ENCODE results near the gene PCDHA1.
"Not testable (repeated sequence)": the region's sequence is repeated elsewhere in the genome, so short reads cannot be mapped to it uniquely, and the experiment has no call there.

The PCDHA1 gene

GRCh38 chr5:140857987-140858240 lies 72.0 kb downstream of the PCDHA1 start:
- Mint-ChIP-seq H3K27ac (no peak overlapping the region), H3K27me3 (peaks cover 29% of the 10 kb centered on the region), H3K4me1 (ENCODE audit: low read depth) (no peaks in the 10 kb centered on the region), H3K36me3 (peaks cover 8% of the 10 kb centered on the region), H3K9me3 (ENCODE audit: low read depth) (peaks cover 22% of the 10 kb centered on the region), H3K4me3 (no peak overlapping the region)

GRCh38 chr5:140862441-140863295 lies 76.7 kb downstream of the PCDHA1 start:
- H3K9me3 Mint-ChIP-seq (ENCODE audit: low read depth) = peaks cover 4% of the 10 kb centered on the region
- H3K27ac Mint-ChIP-seq = no peak overlapping the region
- H3K27me3 Mint-ChIP-seq = peaks cover 21% of the 10 kb centered on the region
- H3K4me1 Mint-ChIP-seq (ENCODE audit: low read depth) = no peaks in the 10 kb centered on the region
- peaks cover 6% of the 10 kb centered on the region for H3K36me3 Mint-ChIP-seq
- no peak overlapping the region for H3K4me3 Mint-ChIP-seq

GRCh38 chr5:140868721-140869554 lies 83.0 kb downstream of the PCDHA1 start, which contains the start of gene PCDHA11:
PCDHA11 (plus strand) TSS chr5:140868957; CDS start chr5:140869104, 147 bp downstream.
- Mint-ChIP-seq H3K9me3 (ENCODE audit: low read depth) (peaks cover 13% of the 10 kb centered on the region), H3K27ac (no peak within 1 kb of the TSS), H3K4me3 (no peak within 1 kb of the TSS), H3K27me3 (peaks cover 25% of the 10 kb centered on the region), H3K4me1 (ENCODE audit: low read depth) (no peaks in the 10 kb centered on the region), H3K36me3 (peaks cover 12% of the 10 kb centered on the region)

GRCh38 chr5:140869555-140869886 lies 83.6 kb downstream of the PCDHA1 start:
- H3K4me3 Mint-ChIP-seq = no peak overlapping the region
- H3K36me3 Mint-ChIP-seq = peaks cover 17% of the 10 kb centered on the region
- H3K9me3 Mint-ChIP-seq (ENCODE audit: low read depth) = peaks cover 18% of the 10 kb centered on the region
- H3K27me3 Mint-ChIP-seq = peaks cover 31% of the 10 kb centered on the region
- H3K27ac Mint-ChIP-seq = no peak overlapping the region
- no peaks in the 10 kb centered on the region for H3K4me1 Mint-ChIP-seq (ENCODE audit: low read depth)

GRCh38 chr5:140870221-140871201 lies 84.6 kb downstream of the PCDHA1 start:
- Mint-ChIP-seq H3K4me1 (ENCODE audit: low read depth) (no peaks in the 10 kb centered on the region), H3K4me3 (no peak overlapping the region), H3K36me3 (peaks cover 17% of the 10 kb centered on the region), H3K9me3 (ENCODE audit: low read depth) (peaks cover 21% of the 10 kb centered on the region), H3K27me3 (peaks cover 39% of the 10 kb centered on the region), H3K27ac (no peak overlapping the region)

- no peaks in the 10 kb centered on the region for H3K4me1 Mint-ChIP-seq (ENCODE audit: low read depth)
- no peak within 1 kb of the TSS for H3K27ac Mint-ChIP-seq
- H3K4me3 Mint-ChIP-seq = no peak within 1 kb of the TSS
- H3K9me3 Mint-ChIP-seq (ENCODE audit: low read depth) = peaks cover 30% of the 10 kb centered on the region
- H3K27me3 Mint-ChIP-seq = peaks cover 44% of the 10 kb centered on the region
- peaks cover 21% of the 10 kb centered on the region for H3K36me3 Mint-ChIP-seq
Measured at GRCh38 chr5:140875085-140876065, 89.4 kb downstream of the PCDHA1 start, which contains the start of gene PCDHA12. PCDHA12 (plus strand) TSS chr5:140875308; CDS start chr5:140875473, 165 bp downstream.

- not testable (repeated sequence) for H3K27ac Mint-ChIP-seq; H3K4me1 Mint-ChIP-seq (ENCODE audit: low read depth)
- peaks cover 40% of the 10 kb centered on the region for H3K9me3 Mint-ChIP-seq (ENCODE audit: low read depth)
Measured at GRCh38 chr5:140876541-140877261, 90.8 kb downstream of the PCDHA1 start.

GRCh38 chr5:140877262-140877581 lies 91.3 kb downstream of the PCDHA1 start:
- no peak overlapping the region for H3K4me3 Mint-ChIP-seq
- peaks cover 2% of the 10 kb centered on the region for H3K4me1 Mint-ChIP-seq (ENCODE audit: low read depth)

More at GRCh38 chr5:140876541-140877261, 90.8 kb downstream of the PCDHA1 start:
- H3K4me3 Mint-ChIP-seq = not testable (repeated sequence)
- peaks cover 30% of the 10 kb centered on the region for H3K36me3 Mint-ChIP-seq
- H3K27me3 Mint-ChIP-seq = peaks cover 53% of the 10 kb centered on the region

GRCh38 chr5:140881889-140882590 lies 96.1 kb downstream of the PCDHA1 start, which contains the start of gene PCDHA13:
PCDHA13 (plus strand) TSS chr5:140882124; CDS start chr5:140882269, 145 bp downstream.
- no peak within 1 kb of the TSS for H3K4me3 Mint-ChIP-seq
- peaks cover 23% of the 10 kb centered on the region for H3K36me3 Mint-ChIP-seq
- peaks cover 35% of the 10 kb centered on the region for H3K9me3 Mint-ChIP-seq (ENCODE audit: low read depth)
- H3K27ac Mint-ChIP-seq = no peak within 1 kb of the TSS
- peaks cover 35% of the 10 kb centered on the region for H3K27me3 Mint-ChIP-seq
- H3K4me1 Mint-ChIP-seq (ENCODE audit: low read depth) = peaks cover 2% of the 10 kb centered on the region

More at GRCh38 chr5:140877262-140877581, 91.3 kb downstream of the PCDHA1 start:
- H3K36me3 Mint-ChIP-seq = peaks cover 31% of the 10 kb centered on the region
- peaks cover 52% of the 10 kb centered on the region for H3K27me3 Mint-ChIP-seq
- H3K27ac Mint-ChIP-seq = no peak overlapping the region
- peaks cover 39% of the 10 kb centered on the region for H3K9me3 Mint-ChIP-seq (ENCODE audit: low read depth)

- Mint-ChIP-seq H3K4me3 (no peak overlapping the region), H3K36me3 (peaks cover 23% of the 10 kb centered on the region), H3K27me3 (peaks cover 37% of the 10 kb centered on the region), H3K4me1 (ENCODE audit: low read depth) (peaks cover 2% of the 10 kb centered on the region), H3K27ac (no peak overlapping the region), H3K9me3 (ENCODE audit: low read depth) (peaks cover 39% of the 10 kb centered on the region)
Measured at GRCh38 chr5:140882591-140882899, 96.6 kb downstream of the PCDHA1 start.

- H3K9me3 Mint-ChIP-seq (ENCODE audit: low read depth) = peaks cover 39% of the 10 kb centered on the region
- peaks cover 38% of the 10 kb centered on the region for H3K27me3 Mint-ChIP-seq
- peaks cover 2% of the 10 kb centered on the region for H3K4me1 Mint-ChIP-seq (ENCODE audit: low read depth)
Measured at GRCh38 chr5:140883373-140883772, 97.4 kb downstream of the PCDHA1 start.

GRCh38 chr5:140883927-140884697 lies 98.2 kb downstream of the PCDHA1 start:
- peaks cover 35% of the 10 kb centered on the region for H3K9me3 Mint-ChIP-seq (ENCODE audit: low read depth)
- H3K27me3 Mint-ChIP-seq = peaks cover 34% of the 10 kb centered on the region
- no peak overlapping the region for H3K27ac Mint-ChIP-seq
- H3K4me3 Mint-ChIP-seq = no peak overlapping the region
- H3K36me3 Mint-ChIP-seq = peaks cover 20% of the 10 kb centered on the region
- H3K4me1 Mint-ChIP-seq (ENCODE audit: low read depth) = peaks cover 2% of the 10 kb centered on the region

More at GRCh38 chr5:140883373-140883772, 97.4 kb downstream of the PCDHA1 start:
- H3K27ac Mint-ChIP-seq = no peak overlapping the region
- H3K36me3 Mint-ChIP-seq = peaks cover 23% of the 10 kb centered on the region
- no peak overlapping the region for H3K4me3 Mint-ChIP-seq

Measured in activated naive CD8-positive, alpha-beta T cell (primary cell).